Progenitor cell of endocrine pancreas (in vitro differentiated cells): ENCODE results near the gene GSTA1. TPM values are rescaled to one million over a fixed set of nuclear protein-coding genes. Genes with fewer than 3 reads are reported as not detected.
"Not testable (repeated sequence)": the region's sequence is repeated elsewhere in the genome, so short reads cannot be mapped to it uniquely, and the experiment has no call there.

ENCODE experiments used
- DNase-seq: peaks from one replicate; pipeline ENCODE4 v3.0.0; 2021; ENCODE audit warnings: low spot score; ENCODE audit not compliant: unreplicated experiment
- H3K27ac Mint-ChIP-seq: 2 replicates; pipeline ENCODE4 v1.8.0; 2021; ENCODE audit warnings: mild to moderate bottlenecking, moderate library complexity, mixed read lengths
- H3K27me3 Mint-ChIP-seq: 2 replicates; pipeline ENCODE4 v1.8.0; 2021; ENCODE audit warnings: mixed read lengths
- H3K36me3 Mint-ChIP-seq: 2 replicates; pipeline ENCODE4 v1.8.0; 2022; ENCODE audit warnings: mixed read lengths; ENCODE audit not compliant: insufficient read depth
- H3K4me1 Mint-ChIP-seq: 2 replicates; pipeline ENCODE4 v1.8.0; 2021; ENCODE audit warnings: low read depth, mixed read lengths
- H3K4me3 Mint-ChIP-seq: 2 replicates; pipeline ENCODE4 v1.8.0; 2021; ENCODE audit warnings: low read depth, mild to moderate bottlenecking, moderate library complexity, mixed read lengths
- H3K9me3 Mint-ChIP-seq: 2 replicates; pipeline ENCODE4 v1.8.0; 2021; ENCODE audit warnings: low read depth, mixed read lengths
- total RNA-seq: library from RNA; stranded (reverse); gene quantifications from 2 replicates; pipeline ENCODE4 v1.2.1, GENCODE V29; 2021
- TF ChIP-seq, protein P1 (sequence below): fragments of 200-600 bp; sonication (generic); IDR thresholded peaks from one replicate; pipeline ENCODE4 v1.5.0; 2021; ENCODE audit warnings: antibody characterized with exemption, mild to moderate bottlenecking; ENCODE audit not compliant: unreplicated experiment

The GSTA1 gene
- total RNA-seq, 1 donor from 2014 or later = 25.8 TPM

DNA sequence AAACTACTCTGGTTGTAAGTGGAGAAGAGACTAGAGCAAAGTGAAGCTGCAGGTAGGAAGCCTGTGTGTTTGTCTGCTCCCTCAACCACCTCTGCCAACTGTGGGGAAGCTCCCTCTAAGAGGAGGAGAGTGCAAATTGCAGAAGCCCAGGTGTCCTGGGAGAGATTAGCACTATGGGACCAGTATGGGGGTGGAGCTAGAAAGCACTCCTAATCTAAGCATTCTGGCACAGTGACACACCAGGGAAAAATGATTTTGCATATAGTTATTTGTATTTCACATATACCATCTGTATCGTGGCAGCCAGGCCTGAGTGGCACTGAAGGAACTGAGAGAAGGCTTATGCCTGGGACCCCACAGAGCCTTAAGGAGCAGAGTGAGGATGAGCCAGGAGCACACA lies 12.8 kb downstream of the GSTA1 start:
- no peak for DNase-seq
- Mint-ChIP-seq H3K27me3 (no peaks in the 10 kb centered on the region), H3K27ac (peak overlapping the region; percentile 10), H3K36me3 (peaks cover 23% of the 10 kb centered on the region), H3K4me1 (peaks cover 18% of the 10 kb centered on the region), H3K9me3 (peaks cover 10% of the 10 kb centered on the region), H3K4me3 (no peak overlapping the region)
- TF ChIP-seq, protein P1, sequence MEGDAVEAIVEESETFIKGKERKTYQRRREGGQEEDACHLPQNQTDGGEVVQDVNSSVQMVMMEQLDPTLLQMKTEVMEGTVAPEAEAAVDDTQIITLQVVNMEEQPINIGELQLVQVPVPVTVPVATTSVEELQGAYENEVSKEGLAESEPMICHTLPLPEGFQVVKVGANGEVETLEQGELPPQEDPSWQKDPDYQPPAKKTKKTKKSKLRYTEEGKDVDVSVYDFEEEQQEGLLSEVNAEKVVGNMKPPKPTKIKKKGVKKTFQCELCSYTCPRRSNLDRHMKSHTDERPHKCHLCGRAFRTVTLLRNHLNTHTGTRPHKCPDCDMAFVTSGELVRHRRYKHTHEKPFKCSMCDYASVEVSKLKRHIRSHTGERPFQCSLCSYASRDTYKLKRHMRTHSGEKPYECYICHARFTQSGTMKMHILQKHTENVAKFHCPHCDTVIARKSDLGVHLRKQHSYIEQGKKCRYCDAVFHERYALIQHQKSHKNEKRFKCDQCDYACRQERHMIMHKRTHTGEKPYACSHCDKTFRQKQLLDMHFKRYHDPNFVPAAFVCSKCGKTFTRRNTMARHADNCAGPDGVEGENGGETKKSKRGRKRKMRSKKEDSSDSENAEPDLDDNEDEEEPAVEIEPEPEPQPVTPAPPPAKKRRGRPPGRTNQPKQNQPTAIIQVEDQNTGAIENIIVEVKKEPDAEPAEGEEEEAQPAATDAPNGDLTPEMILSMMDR = no peak

DNA sequence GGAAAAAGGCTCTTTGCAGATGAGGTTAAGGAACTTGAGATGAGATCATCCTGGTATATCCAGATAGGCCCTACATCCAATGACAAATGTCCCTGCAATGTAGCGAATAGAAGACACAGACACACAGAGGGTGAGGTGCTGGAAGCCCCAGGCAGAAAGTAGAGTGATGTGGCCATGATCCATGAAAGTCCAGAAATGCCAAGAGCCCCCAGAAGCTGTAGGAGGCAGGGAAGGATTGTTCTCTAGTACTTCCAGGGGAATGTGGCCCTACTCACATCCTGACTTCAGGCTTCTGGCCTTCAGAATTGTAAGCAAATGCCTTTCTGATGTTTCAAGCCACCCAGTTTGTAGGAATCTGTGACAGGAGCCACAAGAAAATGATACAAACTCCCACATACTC lies 14.0 kb downstream of the GSTA1 start:
- DNase-seq, H3K27me3 Mint-ChIP-seq, H3K27ac Mint-ChIP-seq, H3K4me3 Mint-ChIP-seq: not testable (repeated sequence)
- Mint-ChIP-seq H3K4me1 (peaks cover 20% of the 10 kb centered on the region), H3K9me3 (peaks cover 10% of the 10 kb centered on the region), H3K36me3 (peaks cover 22% of the 10 kb centered on the region)

DNA sequence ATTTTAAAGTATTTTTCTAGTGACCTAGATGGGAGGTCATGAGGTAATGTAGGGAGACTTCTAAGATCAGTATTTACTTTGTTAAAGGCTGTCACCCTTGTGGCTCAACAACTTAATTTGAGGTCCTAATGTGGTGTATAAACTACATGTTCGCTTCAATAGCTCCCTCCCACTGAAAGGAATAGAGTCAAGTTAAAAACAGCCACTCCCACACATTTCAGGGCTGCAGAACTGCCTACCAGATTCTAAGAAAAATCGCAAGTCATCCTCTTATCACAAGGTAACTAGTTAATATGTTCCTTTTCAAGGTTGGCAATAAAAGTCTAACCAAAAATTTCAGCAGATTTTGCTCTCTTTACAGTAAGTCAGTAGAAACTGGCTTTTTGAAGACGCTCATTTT lies 15.1 kb downstream of the GSTA1 start:
- Mint-ChIP-seq H3K27me3 (no peaks in the 10 kb centered on the region), H3K4me1 (peaks cover 20% of the 10 kb centered on the region), H3K4me3 (no peak overlapping the region), H3K36me3 (peaks cover 16% of the 10 kb centered on the region), H3K9me3 (peaks cover 9% of the 10 kb centered on the region), H3K27ac (no peak overlapping the region)
- no peak for DNase-seq
- TF ChIP-seq, protein P1 = no peak

DNA sequence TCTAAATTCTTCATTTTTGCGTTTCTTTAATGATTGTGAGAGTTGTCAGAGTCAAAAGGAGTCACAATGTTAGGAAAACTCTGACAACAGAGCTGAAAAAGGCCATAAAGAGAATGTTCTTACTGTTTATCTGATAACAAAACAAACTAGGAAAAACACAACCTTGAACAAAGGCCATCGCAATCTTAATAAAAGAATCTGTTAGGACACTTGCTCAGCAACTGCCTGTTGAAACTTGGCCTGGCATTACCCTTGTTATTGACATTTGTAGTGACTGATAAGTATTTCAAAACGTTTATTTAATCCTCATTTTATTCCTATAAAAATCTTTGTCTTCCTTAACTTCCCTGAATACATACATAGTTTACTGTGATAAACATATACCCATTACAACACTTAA lies 15.7 kb downstream of the GSTA1 start:
- no peaks in the 10 kb centered on the region for H3K27me3 Mint-ChIP-seq
- H3K4me1 Mint-ChIP-seq = peaks cover 20% of the 10 kb centered on the region
- peaks cover 4% of the 10 kb centered on the region for H3K9me3 Mint-ChIP-seq
- peaks cover 12% of the 10 kb centered on the region for H3K36me3 Mint-ChIP-seq
- no peak for DNase-seq
- H3K4me3 Mint-ChIP-seq = no peak overlapping the region
- TF ChIP-seq, protein P1 = no peak
- H3K27ac Mint-ChIP-seq = peak overlapping the region; percentile 53

DNA sequence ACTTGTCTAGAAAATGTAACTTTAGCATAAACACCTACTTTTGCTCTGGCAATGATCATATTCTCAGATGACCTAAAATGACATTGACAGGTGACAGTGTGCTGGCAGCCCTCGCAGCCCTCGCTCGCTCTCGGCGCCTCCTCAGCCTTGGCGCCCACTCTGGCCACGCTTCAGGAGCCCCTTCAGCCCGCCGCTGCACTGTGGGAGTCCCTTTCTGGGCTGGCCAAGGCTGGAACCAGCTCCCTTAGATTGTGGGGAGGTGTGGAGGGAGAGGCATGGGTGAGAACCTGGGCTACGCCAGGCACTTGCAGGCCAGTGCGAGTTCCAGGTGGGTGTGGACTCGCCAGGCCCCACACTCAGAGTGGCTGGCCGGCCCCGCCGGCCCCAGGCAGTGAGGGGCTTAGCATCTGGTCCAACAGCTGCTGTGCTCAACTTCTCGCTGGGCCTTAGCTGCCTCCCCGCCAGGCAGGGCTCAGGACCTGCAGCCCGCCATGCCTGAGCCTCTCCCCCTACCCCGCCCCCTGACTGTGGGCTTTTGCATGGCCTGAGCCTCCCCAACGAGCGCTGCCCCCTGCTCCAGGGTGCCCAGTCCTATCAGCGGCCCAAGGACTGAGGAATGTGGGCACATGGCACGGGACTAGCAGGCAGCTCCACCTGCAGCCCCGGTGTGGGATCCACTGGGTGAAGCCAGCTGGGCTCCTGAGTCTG lies 17.2 kb downstream of the GSTA1 start:
- peaks cover 2% of the 10 kb centered on the region for H3K36me3 Mint-ChIP-seq
- H3K4me1 Mint-ChIP-seq = peaks cover 22% of the 10 kb centered on the region
- no peaks in the 10 kb centered on the region for H3K9me3 Mint-ChIP-seq
- no peak for DNase-seq
- TF ChIP-seq, protein P1 = no peak
- H3K4me3 Mint-ChIP-seq = no peak overlapping the region
- H3K27me3 Mint-ChIP-seq = no peaks in the 10 kb centered on the region
- no peak overlapping the region for H3K27ac Mint-ChIP-seq

DNA sequence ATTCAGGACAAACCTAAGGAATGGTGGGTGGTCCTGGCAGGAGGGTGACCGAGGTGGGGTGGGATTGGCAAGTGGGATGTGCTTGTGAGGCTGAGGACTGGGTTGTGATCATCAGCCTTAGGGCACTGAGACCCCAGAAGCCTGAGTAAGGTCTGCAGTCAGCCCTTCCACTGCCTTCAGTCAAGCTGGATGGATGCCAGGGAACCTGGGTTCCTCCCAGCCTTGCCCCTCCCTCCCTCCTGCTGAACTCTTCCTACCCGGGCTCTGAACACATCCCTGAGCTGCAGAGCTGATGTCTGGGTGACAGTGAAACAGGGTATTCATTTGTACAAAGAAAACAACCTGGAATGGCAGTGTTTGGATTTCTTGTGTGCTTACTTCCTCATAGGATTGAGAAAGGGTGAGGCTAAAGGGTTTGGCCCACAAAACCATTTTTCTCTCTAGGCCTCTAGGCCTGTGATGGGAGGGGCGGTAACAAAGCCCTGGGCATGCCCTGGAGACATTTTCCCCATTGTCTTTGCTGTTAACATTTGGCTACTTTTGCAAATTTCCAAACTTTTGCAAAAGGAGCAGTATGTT lies 20.8 kb downstream of the GSTA1 start:
- not testable (repeated sequence) for H3K4me1 Mint-ChIP-seq, H3K36me3 Mint-ChIP-seq, DNase-seq, H3K27ac Mint-ChIP-seq, H3K27me3 Mint-ChIP-seq, H3K9me3 Mint-ChIP-seq, H3K4me3 Mint-ChIP-seq

DNA sequence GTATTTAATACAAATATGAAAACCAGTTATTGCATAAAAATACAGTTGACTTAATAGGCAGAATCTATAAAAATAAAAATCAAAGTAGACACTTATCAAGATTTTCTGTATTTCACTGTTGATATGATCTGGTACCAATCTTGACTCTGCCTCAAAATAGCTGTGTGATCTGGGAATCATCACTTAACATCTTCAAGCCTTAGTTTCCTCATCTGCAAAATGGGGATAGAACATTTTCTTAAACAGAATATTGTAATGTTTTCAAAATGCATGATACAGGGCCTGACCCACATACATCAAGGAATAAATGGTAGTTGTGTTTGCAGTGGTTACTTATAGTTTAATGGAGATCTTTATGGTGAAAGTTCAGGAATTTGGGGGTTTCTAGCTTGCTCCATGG lies 21.4 kb downstream of the GSTA1 start:
- H3K27ac Mint-ChIP-seq, H3K9me3 Mint-ChIP-seq, H3K4me3 Mint-ChIP-seq, DNase-seq, H3K4me1 Mint-ChIP-seq, H3K27me3 Mint-ChIP-seq, H3K36me3 Mint-ChIP-seq: not testable (repeated sequence)
